GM21381 (cell line): ENCODE measurements around the gene DOCK10.
A peak's percentile ranks its signal among the peaks of the same experiment; 100 is the strongest.

Source experiments
- ATAC-seq: cut with Tn5 transposase; IDR thresholded peaks from one replicate; pipeline ENCODE4 v1.9.1; 2021; ENCODE audit warnings: mild to moderate bottlenecking, moderate library complexity; ENCODE audit not compliant: unreplicated experiment

DOCK10 gene

GRCh38 chr2:225042800-225043167, 516 bp upstream of the DOCK10 start:
- ATAC-seq = no peak

- peak; percentile 52 for ATAC-seq
Observed at GRCh38 chr2:225041207-225041850, 939 bp downstream of the DOCK10 start.

- peak; percentile 21 for ATAC-seq
Observed at GRCh38 chr2:225040856-225041206, 1.4 kb downstream of the DOCK10 start.

GRCh38 chr2:225040142-225040541, 2.1 kb downstream of the DOCK10 start:
- no peak for ATAC-seq

- ATAC-seq = no peak
Observed at GRCh38 chr2:225038231-225038523, 4.1 kb downstream of the DOCK10 start.

GRCh38 chr2:225037415-225038230, 4.6 kb downstream of the DOCK10 start:
- ATAC-seq = no peak

GRCh38 chr2:225036431-225036830, 5.8 kb downstream of the DOCK10 start:
- ATAC-seq = no peak

GRCh38 chr2:225033440-225034318, 8.6 kb downstream of the DOCK10 start:
- ATAC-seq = no peak

- ATAC-seq = no peak
Observed at GRCh38 chr2:225032246-225032645, 10.0 kb downstream of the DOCK10 start.

- no peak for ATAC-seq
Observed at GRCh38 chr2:225031599-225031998, 10.7 kb downstream of the DOCK10 start.

GRCh38 chr2:225030893-225031292, 11.4 kb downstream of the DOCK10 start:
- no peak for ATAC-seq

GRCh38 chr2:225030203-225030602, 12.1 kb downstream of the DOCK10 start:
- ATAC-seq = no peak

GRCh38 chr2:225028572-225028971, 13.7 kb downstream of the DOCK10 start:
- ATAC-seq = no peak

- no peak for ATAC-seq
Observed at GRCh38 chr2:225027061-225027762, 15.1 kb downstream of the DOCK10 start.

- no peak for ATAC-seq
Observed at GRCh38 chr2:225025917-225026571, 16.2 kb downstream of the DOCK10 start.

- ATAC-seq = no peak
Observed at GRCh38 chr2:225022188-225022587, 20.1 kb downstream of the DOCK10 start.

- no peak for ATAC-seq
Observed at GRCh38 chr2:225020168-225020849, 22.0 kb downstream of the DOCK10 start.

GRCh38 chr2:225019105-225019504, 23.2 kb downstream of the DOCK10 start:
- ATAC-seq = no peak

- no peak for ATAC-seq
Observed at GRCh38 chr2:225017713-225018112, 24.6 kb downstream of the DOCK10 start.

GRCh38 chr2:225017098-225017685, 25.1 kb downstream of the DOCK10 start:
- ATAC-seq = no peak
